Measurements from ENCODE around the gene GUCA1C. TPM values are rescaled to one million over a fixed set of nuclear protein-coding genes. Genes with fewer than 3 reads are reported as not detected.

Gene GUCA1C
- total and polyA plus RNA-seq, 2 of the 8 experiments (the other 6 are each of a cell fraction or from before 2014, with no cell fraction given), result not detected

- H2AFZ ChIP-seq (ENCODE audit: low read length), result peak overlapping the region; percentile 29; the same call in 1 of the 2 replicates
- H3K27ac ChIP-seq (ENCODE audit: low read depth, low read length), result no peak overlapping the region
- no peaks in the 10 kb centered on the region for H3K23me2 ChIP-seq (ENCODE audit: low read depth, low read length)
- no peak overlapping the region for H2BK120ac ChIP-seq (replicated peaks; ENCODE audit: low read depth, low read length)
- peak; percentile 19 for FAIRE-seq
- H3K9ac ChIP-seq (replicated peaks in 1 of 4; ENCODE audit: extremely low read depth in 1 of 4, low read depth in 3 of 4, low read length in 3 of 4), result no peak overlapping the region
- H4K5ac ChIP-seq (ENCODE audit: insufficient read length, low read depth, low read length), result no peak overlapping the region
- H3K4me2 ChIP-seq (ENCODE audit: insufficient read depth in 1 of 2, low read depth in 2 of 2, low read length in 2 of 2), result no peak overlapping the region
- 59% methylated on average over 1 of the region's 1 CpG; no CpG with 5 or more reads in 1 of the 2 experiments for WGBS, 2 experiments (ENCODE audit: extremely low coverage in 1 of 2, insufficient coverage in 1 of 2, insufficient read length in 1 of 2, insufficient replicate concordance in 2 of 2, low coverage in 1 of 2, low lambda C conversion rate in 2 of 2, missing lambda C conversion rate in 1 of 2)
- peaks cover 0 to 5% (median 0%) of the 10 kb centered on the region in 4 experiments; a peak in 1 of 7 replicates for H3K4me1 ChIP-seq (replicated peaks in 1 of 4; ENCODE audit: control insufficient read depth in 3 of 4, insufficient read depth in 4 of 4, low read length in 3 of 4)
- no peak overlapping the region for H3K23ac ChIP-seq (ENCODE audit: insufficient read length)
- no peak overlapping the region for H3K4me3 ChIP-seq (ENCODE audit: extremely low read depth in 1 of 4, insufficient read depth in 2 of 4, low read depth in 3 of 4, low read length in 4 of 4)
- no peak overlapping the region for H3K4ac ChIP-seq (replicated peaks; ENCODE audit: insufficient read length, low read depth, low read length)
- ChIA-PET POLR2A (ENCODE audit: partially characterized antibody) (no interaction called here), CTCF (ENCODE audit: partially characterized antibody) (no interaction called here)
- H2BK12ac ChIP-seq (ENCODE audit: low read depth, low read length), result no peak overlapping the region
- TF ChIP-seq SRF (IDR thresholded peaks at IDR 0.05; ENCODE audit: low read depth, low read length) (no peak), EP300 (IDR thresholded peaks at IDR 0.05; ENCODE audit: borderline replicate concordance in 1 of 2, low read depth in 2 of 2, low read length in 2 of 2) (no peak), TEAD4 (IDR thresholded peaks at IDR 0.05; ENCODE audit: low read depth, low read length) (no peak), SP2 (IDR thresholded peaks at IDR 0.05; ENCODE audit: low read length) (no peak), RXRA (IDR thresholded peaks at IDR 0.05; ENCODE audit: insufficient read depth, low read depth, low read length) (no peak), CHD1 (IDR thresholded peaks at IDR 0.05; ENCODE audit: low read depth, low read length) (no peak), SP4 (IDR thresholded peaks at IDR 0.05; ENCODE audit: low read length) (no peak)
- H4K91ac ChIP-seq (replicated peaks; ENCODE audit: insufficient read length, low read length), result no peak overlapping the region
- H3K79me1 ChIP-seq (ENCODE audit: low read depth, low read length), result no peaks in the 10 kb centered on the region
- H3K18ac ChIP-seq (ENCODE audit: extremely low read depth, low read length), result no peak overlapping the region
- no peaks in the 10 kb centered on the region for H4K20me1 ChIP-seq (replicated peaks in 1 of 2; ENCODE audit: control insufficient read depth in 1 of 2, insufficient read depth in 2 of 2, low read length in 2 of 2)
- no peak overlapping the region for H4K8ac ChIP-seq (ENCODE audit: extremely low read depth, insufficient read depth, low read length)
- no peaks in the 10 kb centered on the region for H3K79me2 ChIP-seq (ENCODE audit: control insufficient read depth in 1 of 2, insufficient read depth in 2 of 2, low read length in 2 of 2)
- H2BK20ac ChIP-seq (ENCODE audit: low read length), result no peak overlapping the region
- no peak overlapping the region for H3K14ac ChIP-seq (ENCODE audit: insufficient read length)
- H3K36me3 ChIP-seq (ENCODE audit: control insufficient read depth in 2 of 4, insufficient read depth in 4 of 4, low read length in 3 of 4), result no peaks in the 10 kb centered on the region
- H3K9me3 ChIP-seq (ENCODE audit: insufficient read depth in 2 of 2, low read depth in 1 of 2, low read length in 1 of 2), result peaks cover 0 to 7% of the 10 kb centered on the region in 2 experiments; a peak in 1 of 4 replicates
- H2BK5ac ChIP-seq (ENCODE audit: low read depth, low read length), result no peak overlapping the region
- no peak overlapping the region for H2AK5ac ChIP-seq (ENCODE audit: low read depth, low read length)
- H2BK15ac ChIP-seq (ENCODE audit: low read length), result no peak overlapping the region
- no peak overlapping the region for H3K56ac ChIP-seq (replicated peaks; ENCODE audit: insufficient read length, low read depth, low read length)
- H3K27me3 ChIP-seq (replicated peaks in 1 of 4; ENCODE audit: control insufficient read depth in 3 of 4, extremely low read depth in 1 of 4, insufficient read depth in 3 of 4, low read length in 3 of 4), result no peaks in the 10 kb centered on the region
- DNase-seq (ENCODE audit: low read depth in 1 of 2, low spot score in 2 of 2), result no peak
These were observed 92.3 kb downstream of the GUCA1C start for GRCh38 chr3:108861401-108861800.
